ENCODE results near the gene COL26A1.

COL26A1 gene

DNA sequence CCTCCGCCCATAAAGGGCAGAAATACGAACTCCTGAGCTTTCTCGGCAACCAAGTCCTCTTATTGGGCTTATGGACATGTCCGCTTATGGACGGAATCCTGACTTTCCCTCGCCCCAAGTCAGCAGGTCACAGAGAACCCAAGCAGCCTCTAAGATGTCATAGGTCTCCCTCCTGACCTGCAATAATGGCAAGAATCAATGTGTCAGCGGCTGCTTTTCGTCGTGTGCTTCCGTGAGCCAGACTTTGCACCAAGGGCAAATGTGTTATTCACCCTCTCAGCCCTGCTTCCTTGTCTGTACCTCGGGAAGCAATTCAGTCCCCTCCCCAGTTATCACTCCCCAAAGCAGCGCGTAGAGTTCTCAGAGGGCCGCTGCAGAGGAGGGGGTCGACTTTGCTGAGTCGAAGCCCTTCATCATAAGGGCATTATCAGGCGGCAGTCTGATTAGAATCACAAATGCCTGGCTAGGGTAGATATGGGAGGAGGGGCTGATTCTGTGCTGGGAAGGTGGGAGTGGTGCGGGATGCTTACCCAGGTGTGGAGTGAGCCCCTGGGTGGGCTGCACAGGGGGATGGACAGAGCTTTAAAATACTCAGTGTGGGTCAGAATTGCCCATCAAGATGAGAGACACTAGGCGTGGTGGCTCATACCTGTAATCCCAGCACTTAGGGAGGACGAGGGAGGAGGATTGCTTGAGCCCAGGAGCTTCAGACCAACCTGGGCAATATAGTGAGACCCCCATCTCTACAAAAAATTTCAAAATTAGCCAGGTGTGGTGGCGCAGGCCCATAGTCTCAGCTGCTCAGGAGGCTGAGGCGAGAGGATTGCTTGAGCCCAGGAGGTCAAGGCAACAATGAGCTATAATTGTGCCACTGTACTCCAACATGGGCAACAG is 36.0 kb downstream of the COL26A1 start:
- no peak for DNase-seq (ENCODE audit: low read depth)
- H3K4me3 ChIP-seq (ENCODE audit: low read depth, low read length), result no peak overlapping the region

DNA sequence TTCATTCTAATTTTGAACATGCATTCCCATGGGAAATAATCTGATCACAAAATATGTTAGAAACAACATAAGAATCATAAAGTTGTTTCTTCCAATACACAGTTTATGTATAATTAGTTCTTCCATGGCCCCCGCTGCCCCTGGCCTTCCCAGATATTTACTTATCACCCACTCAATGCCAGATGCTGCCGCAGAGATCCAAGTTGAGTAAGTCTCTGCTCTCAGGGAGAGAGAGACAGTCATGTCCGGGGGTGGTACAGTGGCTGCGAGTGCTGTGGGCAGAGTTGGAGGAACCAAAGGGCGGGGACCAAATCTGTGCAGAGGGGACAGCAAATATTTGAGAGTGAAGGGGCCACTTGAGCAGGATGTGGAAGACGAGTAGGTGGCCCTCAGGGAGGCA is 37.1 kb downstream of the COL26A1 start:
- H3K4me3 ChIP-seq (ENCODE audit: low read depth, low read length), result no peak overlapping the region
- DNase-seq (ENCODE audit: low read depth), result no peak

GRCh38 chr7:101400751-101401150 is 38.1 kb downstream of the COL26A1 start:
- no peak overlapping the region for H3K4me3 ChIP-seq (ENCODE audit: low read depth, low read length)

DNA sequence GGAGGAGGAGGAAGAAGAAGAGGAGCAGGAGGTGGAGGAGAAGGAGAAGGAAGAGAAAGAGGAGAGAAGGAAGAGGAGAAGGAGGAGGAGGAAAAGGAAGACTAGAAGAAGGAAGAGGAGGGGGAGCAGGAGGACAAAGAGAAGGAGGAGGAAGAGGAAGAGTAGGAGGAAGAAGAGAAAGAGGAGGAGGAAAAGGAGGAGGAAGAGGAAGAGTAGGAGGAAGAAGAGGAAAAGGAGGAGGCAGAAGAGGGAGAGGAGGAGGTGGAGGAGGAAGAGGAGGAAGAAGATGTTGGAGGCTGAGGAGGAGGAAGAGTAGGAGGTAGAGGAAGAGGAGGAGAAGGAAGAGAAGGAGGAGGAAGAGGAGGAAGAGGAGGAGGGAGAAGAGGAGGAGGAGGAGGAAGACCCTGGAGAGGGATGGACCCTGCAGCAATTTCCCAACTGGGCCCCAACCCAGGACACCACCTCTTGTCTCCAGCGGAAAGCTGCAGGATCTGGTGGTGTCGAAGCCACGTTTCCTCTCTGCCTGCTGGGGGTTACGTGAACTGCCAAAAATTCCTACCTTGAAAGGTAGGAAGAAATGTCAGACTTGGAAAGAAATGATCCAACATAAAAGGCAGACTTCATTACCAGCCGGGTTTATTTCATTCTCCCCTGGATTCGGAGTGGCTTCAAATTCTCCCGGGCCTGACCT is 38.9 kb downstream of the COL26A1 start:
- H3K4me3 ChIP-seq (ENCODE audit: low read depth, low read length), result no peak overlapping the region
- no peak for DNase-seq (ENCODE audit: low read depth)

More at GRCh38 chr7:101400751-101401150, 38.1 kb downstream of the COL26A1 start:
- DNase-seq (ENCODE audit: low read depth), result no peak

GRCh38 chr7:101402081-101402779 is 39.6 kb downstream of the COL26A1 start:
- H3K4me3 ChIP-seq (ENCODE audit: low read depth, low read length), result no peak overlapping the region
- DNase-seq (ENCODE audit: low read depth), result no peak

DNA sequence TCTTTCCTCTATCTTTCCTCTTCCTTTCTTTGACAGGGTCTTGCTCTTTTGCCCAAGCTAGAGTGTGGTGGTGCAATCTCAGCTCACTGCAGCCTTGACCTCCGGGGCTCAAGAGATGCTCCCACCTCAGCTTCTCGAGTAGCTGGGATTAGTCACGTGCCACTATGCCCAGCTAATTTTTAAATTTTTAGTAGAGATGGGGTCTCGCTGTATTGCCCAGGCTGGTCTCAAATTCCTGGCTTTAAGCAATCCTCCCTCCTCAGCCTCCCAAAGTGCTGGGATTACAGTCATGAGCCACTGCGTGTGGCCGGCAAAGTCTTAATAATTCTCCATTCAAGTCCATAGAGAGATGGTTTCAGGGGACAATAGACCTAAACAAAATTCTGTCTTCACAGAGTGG is 40.2 kb downstream of the COL26A1 start:
- no peak overlapping the region for H3K4me3 ChIP-seq (ENCODE audit: low read depth, low read length)
- no peak for DNase-seq (ENCODE audit: low read depth)

DNA sequence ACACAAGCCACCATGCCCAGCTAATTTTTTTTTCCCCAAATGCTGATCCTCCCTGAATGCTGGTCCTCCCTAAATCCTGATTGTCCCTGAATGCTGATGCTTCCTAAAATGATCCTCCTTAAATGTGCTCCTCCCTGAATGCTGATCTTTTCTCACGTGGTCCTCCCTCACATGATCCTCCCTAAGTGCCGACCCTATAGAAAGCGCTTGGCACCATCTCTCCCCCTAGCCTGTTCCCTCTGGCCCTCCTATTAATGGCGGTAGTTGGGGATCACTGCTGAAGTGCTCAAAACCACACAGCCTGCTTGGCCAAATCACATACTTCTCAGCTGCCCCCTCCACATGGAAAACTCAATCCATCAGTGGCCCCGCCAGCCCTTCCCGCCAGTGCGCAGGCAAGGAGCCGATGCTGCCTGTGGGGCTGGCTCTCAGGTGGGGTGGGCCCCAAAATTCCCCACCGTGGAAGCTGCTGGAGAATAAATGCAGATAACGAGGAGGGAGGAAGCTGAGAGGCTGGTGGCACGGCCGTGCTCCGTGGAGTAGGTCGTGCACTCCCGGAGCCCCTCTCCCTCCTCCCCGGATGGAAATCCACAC is 42.9 kb downstream of the COL26A1 start:
- no peak overlapping the region for H3K4me3 ChIP-seq (ENCODE audit: low read depth, low read length)
- DNase-seq (ENCODE audit: low read depth), result no peak

DNA sequence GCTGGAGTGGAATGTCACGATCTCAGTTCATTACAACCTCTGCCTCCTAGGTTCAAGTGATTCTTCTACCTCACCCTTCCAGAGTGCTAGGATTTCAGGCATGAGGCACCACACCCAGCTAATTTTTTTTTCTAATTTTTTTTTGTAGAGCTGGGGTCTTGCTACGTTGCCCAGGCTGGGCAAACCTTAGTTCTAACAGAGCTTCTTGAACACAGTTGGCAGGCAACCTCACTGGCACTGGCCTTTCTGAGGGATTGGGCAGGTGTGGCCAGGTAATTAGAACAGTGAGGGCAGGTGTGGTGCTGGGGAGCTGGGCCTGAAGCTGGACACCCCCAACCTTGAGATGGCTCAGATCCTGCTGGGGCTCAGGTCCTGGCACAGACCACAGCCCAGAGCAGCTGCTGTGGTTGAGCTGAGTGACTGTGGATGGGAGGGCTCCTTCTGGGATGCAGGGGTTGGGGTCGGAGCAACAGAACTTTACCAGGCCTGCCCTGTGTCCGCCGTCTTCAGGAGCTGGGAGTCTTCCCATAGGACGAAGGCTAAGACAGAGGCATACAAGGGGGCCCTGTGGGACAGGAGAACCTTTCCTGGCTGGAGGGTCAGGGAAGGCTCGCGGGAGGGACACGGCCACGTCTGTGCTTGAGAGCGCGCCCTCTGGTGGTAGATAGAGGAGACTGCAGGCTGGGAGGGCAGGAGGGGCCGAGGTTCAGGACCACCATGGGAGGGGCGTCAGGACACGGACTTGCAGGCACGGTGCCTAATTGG is 48.2 kb downstream of the COL26A1 start:
- no peak for DNase-seq (ENCODE audit: low read depth)
- H3K4me3 ChIP-seq (ENCODE audit: low read depth, low read length), result no peak overlapping the region

- DNase-seq (ENCODE audit: low read depth), result no peak
These were observed 48.8 kb downstream of the COL26A1 start for GRCh38 chr7:101411508-101411874.

DNA sequence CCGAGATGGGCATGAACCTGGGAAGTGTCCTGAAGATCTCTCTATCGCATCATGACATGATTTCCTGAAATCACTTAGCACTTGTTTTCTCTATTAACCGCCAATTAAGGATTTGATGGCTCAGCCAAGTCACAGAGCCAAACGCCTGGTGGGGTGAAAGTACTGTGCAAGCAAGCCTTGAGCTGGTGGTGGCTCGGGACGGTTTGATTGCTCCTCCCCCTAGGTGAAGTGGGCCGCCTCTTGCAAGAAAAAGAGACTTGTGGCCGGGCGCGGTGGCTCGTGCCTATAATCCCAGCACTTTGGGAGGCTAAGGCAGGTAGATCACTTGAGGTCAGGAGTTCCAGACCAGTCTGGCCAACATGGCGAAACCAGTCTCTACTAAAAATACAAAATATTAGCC is 50.3 kb downstream of the COL26A1 start:
- H3K4me3 ChIP-seq (ENCODE audit: low read depth, low read length), result no peak overlapping the region
- DNase-seq (ENCODE audit: low read depth), result no peak

More at GRCh38 chr7:101411508-101411874, 48.8 kb downstream of the COL26A1 start:
- H3K4me3 ChIP-seq (ENCODE audit: low read depth, low read length), result no peak overlapping the region

DNA sequence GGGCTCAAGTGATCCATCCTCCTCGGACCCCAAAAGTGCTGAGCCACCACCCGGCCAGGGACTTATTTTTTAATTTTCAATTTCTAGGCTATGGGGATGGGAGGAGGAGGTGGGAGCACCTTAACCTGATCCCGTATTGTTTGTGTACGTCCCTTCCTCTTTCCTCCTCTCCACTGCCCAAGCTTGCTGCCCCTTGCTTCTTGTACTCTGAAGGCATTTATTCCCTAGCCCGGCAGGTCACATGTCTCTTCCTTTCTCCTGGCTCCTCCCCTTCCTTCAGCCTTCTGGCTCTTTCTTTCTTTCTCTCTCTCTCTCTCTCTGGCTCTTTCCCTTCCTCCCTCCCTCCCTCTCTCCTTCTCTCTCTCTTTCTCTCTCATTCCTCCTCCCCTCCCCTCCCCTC is 56.0 kb downstream of the COL26A1 start:
- H3K4me3 ChIP-seq (ENCODE audit: low read depth, low read length), result no peak overlapping the region
- DNase-seq (ENCODE audit: low read depth), result no peak

DNA sequence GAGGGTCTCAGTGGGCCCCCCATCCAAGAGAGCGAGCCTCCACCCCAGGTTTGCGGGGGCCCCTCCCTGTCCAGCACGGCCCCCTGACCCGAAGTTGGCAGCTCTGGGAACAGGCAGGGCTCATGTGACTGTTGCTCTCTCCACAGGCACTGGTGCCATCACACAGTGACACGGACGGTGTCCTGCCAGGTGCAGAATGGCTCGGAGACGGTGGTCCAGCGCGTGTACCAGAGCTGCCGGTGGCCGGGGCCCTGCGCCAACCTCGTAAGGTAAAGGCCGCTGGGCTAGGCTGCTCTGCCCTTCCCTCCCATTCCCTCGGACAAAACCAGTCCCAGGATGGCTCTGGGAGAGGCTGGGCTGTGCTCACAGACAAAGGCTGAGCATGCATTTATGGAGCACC is 57.2 kb downstream of the COL26A1 start:
- H3K4me3 ChIP-seq (ENCODE audit: low read depth, low read length), result no peak overlapping the region

GRCh38 chr7:101420436-101420835 is 57.8 kb downstream of the COL26A1 start:
- DNase-seq (ENCODE audit: low read depth), result no peak
- H3K4me3 ChIP-seq (ENCODE audit: low read depth, low read length), result no peak overlapping the region

More for the DNA sequence above, 57.2 kb downstream of the COL26A1 start:
- no peak for DNase-seq (ENCODE audit: low read depth)

DNA sequence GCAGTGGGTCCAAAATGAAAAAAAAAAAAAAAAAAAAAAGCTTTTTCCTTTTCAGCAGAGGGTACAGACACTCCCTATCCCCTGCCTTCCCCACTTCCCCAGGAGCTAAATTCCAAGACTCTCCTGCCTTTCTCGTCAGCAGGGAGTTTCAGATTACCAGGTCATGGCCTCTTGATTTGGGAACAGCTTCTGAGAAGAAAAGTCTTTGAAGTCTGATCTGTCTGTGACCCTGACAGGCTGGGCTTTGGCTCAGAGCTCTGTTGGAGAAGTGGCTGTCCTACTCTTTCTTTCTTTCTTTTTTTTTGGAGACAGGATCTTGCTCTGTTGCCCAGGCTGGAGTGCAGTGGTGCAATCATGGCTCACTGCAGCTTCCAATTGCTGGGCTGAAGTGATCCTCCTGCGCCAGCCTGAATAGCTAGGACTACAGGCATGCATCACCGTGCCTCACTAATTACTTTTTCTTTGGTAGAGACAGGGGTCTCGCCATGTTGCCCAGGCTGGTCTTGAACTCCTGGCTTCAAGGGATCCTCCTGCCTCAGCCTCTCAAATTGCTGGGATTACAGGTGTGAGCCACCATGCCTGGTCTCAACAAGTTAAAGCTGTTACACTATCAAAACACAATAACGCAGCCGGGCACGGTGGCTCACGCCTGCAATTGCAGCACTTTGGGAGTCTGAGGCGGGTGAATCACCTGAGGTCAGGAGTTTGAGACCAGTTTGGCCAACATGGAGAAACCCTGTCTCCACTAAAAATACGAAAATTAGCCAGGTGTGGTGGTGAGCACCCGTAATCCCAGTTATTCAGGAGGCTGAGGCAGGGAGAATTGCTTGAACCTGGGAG is 59.9 kb downstream of the COL26A1 start:
- H3K4me3 ChIP-seq (ENCODE audit: low read depth, low read length), result no peak overlapping the region
- no peak for DNase-seq (ENCODE audit: low read depth)

- no peak for DNase-seq (ENCODE audit: low read depth)
- no peak overlapping the region for H3K4me3 ChIP-seq (ENCODE audit: low read depth, low read length)
These were observed 63.8 kb downstream of the COL26A1 start for GRCh38 chr7:101426303-101427011.

- DNase-seq (ENCODE audit: low read depth), result no peak
- H3K4me3 ChIP-seq (ENCODE audit: low read depth, low read length), result no peak overlapping the region
These were observed 65.6 kb downstream of the COL26A1 start for GRCh38 chr7:101428093-101428866.

GRCh38 chr7:101432316-101432715 is 69.6 kb downstream of the COL26A1 start:
- H3K4me3 ChIP-seq (ENCODE audit: low read depth, low read length), result no peak overlapping the region
- no peak for DNase-seq (ENCODE audit: low read depth)
